ENCODE data around the gene RPS15.

Gene RPS15

DNA sequence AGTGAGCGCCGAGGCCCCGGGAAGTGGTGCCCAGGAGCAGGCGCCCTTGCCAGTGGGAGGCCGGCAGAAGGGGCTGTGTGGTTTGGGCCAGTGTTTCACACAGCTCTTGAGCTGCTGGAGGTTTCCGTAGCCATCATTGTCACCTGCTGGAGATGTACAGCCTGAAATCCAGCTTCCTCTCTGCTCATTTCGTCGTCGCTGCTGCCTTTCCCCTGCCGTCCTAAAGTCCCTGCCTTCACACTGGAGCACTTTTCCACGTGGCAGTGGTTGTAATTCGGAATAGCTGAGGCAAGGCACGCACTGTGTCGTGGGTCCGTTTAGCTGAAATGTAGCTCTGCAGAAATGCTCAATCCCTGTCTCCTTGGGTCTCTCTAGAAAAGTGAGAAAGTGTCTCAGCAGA is 17.6 kb upstream of the RPS15 start:
- no peak for DNase-seq

DNA sequence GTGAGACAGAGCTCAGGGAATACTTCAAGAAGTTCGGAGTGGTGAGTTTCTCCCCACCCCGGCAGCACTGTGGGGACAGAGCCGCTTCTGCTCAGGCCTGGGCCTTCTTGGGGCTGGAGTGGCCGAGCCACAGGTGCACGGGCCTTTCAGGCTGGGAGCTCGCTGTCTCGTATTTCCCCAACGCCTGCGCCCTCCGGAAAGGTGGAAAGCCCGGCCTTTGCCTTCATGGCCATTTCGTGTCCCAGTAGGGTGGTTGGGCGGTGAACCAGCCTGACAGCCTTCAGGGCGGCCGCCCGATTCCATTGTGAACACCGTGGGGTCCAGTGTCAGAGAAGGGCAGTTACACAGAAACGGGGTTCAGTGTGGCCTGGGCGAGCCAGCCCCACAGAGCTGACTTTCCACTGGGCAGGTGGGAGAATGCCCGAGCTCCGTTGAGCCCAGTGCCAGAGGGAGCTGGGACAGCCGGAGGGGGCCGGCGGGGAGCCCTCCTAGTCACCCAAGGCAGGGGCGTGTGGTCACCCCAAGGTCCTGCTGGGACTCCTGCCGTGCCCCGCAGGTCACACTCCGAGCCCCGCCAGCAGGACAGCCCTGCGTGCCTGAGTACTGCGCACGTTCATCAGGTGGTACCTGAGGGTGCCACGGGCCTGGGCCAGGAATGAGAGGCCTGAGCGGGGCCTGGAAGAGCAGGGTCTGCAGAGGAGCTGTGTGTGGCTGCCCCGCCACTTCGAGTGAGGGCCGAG is 16.8 kb upstream of the RPS15 start:
- no peak for DNase-seq

DNA sequence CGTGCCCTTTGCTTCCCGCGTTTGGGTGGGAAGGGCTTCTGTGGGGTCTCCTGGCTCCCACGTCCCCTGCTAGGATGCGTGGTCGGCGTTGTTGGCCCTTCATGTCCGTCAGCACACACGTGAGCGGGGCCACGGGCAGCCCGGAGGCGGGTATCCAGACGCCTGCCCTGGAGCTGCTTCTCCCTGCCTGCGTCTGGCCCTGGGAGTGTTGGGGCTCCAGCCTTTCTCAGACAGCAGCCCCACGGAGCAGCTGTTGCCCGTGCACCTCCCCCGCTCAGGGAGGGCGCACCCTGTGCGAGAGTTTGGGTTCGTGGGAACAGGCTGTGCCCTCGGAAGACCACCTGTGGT is 16.3 kb upstream of the RPS15 start:
- no peak for DNase-seq

DNA sequence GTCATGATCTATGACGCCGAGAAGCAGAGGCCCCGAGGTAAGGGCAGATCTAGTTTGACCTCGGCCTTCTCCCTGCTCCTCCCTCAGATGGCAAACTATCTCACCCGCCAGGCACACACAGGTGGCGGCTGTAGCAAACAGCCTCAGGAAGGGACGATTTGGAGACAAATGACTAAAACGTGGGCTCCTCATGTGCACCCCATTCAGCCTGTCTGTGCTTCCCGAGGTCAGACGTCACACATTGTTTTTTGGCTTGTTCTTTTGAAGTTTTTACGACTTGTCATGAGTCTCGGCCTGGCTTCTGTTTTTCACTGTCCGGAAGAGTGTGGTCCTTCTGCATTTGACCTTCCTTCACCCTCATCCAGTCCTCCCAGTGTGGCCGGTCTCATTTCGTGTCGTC is 15.8 kb upstream of the RPS15 start:
- no peak for DNase-seq

DNA sequence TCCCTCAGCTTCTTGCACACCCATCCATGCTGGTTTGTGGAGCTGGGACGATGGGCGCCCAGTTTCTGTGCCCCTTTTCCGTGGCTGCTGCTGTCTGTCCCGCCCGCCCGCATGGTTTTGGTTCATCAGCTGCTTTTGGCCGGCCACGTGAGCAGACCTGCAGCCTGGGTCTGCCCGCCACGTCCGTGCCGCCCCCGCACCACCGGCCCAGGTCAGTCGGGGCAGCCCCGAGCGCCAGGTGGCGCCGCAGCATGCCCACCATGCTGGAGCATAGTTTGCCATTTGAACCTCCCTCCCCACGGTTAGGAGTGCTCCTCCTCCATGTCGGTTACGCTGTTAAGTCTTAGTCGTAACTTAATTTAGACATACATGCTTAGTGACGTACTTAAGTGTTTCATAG is 15.3 kb upstream of the RPS15 start:
- DNase-seq, result no peak

DNA sequence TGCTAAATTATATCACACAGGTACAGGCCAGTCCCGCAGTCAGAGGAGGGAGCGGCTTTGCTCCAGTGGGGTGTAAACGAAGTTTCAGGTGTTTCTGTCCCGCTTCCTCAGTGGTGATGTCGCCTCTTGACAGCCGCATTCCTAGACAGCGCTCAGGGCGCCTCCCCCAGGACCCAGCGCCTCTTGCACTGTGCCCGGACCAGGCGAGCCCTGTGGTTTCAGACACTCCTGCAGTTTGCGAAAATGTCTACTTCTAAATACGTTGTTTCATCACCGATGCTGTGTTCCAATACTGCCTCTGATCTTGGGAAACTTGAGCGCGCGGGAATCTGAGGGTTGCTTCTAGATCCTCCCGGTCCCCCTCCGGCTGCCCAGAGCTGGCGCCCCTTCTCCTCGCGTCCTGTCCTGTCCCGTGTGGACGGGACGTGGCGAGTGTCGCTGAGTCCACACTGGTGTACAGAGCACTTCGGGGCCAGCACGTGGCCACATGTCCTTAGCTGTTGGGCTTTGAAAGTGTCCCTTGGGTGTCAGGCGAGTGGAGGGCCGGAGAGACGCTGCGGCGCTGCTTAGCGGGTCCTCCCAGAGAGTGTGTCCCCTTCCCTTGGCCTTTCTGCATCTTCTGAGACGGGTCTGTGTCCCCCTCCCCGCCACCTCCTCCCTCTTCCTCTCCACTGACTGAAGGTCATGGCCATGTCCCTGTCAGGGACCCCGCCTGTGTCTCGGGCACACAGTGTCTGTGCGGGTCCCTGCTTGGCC is 14.6 kb upstream of the RPS15 start:
- DNase-seq, result no peak

DNA sequence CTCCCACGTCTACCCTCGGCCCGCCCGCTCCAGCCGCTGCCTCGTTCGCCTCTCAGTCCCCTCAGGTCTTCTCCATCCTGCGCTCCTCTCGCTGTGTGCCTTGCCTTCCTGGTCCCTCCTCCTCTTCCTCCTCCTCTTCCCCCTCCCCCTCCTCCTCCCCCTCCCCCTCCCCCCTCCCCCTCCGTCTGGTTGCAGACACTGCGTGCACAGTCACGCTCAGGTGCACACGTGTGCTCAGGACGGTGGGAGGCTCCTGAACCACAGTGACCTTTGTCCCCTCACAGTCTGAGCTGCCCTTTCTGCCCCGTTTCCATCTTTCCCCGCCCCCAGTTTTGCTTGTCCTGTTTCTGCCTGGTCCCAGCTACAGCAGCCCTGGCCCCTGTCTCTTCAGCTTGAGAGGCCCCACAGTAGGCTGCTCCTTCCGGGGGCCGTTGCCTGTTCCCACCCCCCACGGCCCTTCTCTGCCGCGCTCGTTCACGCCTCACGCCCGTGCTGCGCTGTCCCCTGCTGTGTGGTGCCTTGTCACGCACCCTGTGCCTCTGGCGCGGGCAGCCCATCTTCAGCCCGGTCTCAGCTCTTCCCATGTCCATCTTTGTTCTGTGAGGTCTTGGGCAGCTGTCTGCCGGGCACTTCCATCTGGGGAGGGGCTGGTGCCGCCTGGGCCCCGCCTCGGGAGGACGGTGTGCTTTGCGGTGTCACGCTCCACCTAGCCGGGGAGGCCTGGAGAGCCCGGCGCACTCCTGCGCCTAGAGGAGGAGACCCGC is 13.8 kb upstream of the RPS15 start:
- DNase-seq, result no peak

DNA sequence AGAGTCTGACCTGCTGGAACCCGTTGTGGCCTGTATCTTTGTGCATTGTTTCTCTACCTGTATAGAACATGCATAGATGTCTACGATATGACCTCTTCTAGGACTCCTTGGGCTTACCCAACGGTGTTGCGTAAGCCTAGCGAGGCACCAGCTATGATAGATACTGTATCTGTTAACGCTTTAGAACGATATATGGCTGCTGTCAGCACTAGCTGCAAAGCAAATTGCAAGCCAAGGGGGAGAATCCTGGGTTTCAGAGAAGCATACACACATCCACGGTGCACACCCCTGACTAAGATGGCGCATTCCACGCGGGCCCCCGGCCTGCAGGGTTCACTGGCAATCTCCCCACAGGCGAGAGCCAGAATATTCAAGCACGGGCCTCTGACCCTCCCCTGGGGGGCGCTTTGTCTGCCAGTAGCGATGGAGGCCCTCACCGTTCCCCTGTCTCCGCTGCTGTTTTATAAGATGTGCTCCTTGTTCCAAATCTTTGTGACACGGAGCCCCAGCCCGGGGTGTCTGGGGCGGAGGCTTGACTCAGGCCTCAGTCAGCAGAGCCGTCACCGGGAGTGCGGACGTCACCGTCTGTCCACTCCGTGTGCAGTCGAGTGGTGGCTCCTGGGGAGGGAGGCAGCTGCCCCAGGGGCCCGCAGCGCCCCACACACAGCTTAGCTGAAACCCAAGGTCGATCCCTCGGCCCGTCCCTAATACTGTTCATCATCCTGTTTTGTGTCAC is 12.9 kb upstream of the RPS15 start:
- DNase-seq, result no peak

DNA sequence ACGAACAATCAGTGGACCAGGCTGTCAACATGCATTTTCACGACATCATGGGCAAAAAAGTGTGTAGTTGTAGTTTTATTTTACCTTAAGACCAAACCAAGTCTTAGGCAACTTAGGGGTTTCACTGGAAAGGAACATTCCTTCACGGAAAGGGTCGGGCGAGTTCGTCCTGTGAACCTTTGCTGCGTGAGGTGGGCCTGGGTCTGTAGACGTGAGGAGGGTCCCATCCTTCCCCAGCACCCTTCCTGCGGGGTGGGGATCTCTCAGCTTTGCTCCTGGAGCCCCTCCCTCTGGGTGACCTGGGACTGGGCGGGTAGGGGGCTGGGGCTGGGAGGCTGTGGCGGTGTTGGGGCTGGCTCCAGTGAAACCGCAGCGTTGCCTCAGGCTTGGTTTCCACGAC is 12.3 kb upstream of the RPS15 start:
- DNase-seq, result no peak

DNA sequence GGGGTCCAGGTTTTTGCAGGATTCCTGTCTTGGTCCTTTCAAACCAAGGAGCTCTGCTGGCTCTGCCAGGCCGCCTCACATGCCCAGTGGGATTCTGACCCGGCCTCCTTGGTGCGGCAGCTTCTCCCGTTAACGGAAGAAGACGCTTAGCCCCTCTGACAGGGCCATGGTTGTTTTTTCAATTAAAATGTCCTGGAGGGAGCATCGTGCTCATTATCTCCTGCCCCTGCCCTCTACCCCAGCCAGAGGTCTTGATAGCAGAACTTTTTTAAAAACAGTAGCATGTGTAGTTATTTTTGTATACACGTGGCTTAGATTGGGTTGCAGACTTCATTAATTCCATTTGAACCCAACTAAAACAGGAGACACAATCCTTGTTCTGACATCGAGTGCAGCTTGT is 11.5 kb upstream of the RPS15 start:
- DNase-seq, result no peak

DNA sequence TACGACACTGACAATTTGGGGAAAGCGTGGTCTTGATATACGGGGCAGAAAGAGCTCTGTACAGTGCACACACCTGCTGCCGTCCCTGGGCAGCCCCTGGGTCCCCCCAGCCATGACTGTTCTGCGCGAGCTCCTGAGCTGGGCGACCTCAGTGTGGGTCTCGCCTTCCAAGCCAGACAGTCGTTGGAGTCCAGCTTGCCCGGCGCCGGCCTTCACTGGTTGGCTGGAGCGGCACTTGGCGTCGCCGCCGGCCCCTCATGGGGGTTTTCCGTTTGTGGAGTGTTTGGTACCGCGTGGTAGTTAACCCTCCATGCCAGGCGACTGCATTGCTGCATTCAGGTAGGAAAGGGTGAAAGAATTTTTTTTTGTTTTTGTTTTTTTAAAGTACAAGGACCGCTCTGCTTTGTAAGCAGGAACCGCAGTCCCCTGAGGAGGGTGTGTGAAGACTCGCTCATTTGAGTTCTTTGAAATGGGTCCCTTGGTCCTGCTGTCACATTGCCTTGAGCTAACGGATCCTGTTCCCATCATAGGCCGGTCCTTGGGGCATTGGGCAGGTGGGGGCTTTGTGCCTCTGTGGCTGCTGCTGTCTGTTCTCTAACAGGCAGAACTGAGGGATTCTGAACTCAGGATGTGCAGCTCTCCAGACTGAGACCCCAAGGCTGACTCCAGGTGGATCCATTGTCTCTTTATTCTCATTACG is 10.8 kb upstream of the RPS15 start:
- no peak for DNase-seq

DNA sequence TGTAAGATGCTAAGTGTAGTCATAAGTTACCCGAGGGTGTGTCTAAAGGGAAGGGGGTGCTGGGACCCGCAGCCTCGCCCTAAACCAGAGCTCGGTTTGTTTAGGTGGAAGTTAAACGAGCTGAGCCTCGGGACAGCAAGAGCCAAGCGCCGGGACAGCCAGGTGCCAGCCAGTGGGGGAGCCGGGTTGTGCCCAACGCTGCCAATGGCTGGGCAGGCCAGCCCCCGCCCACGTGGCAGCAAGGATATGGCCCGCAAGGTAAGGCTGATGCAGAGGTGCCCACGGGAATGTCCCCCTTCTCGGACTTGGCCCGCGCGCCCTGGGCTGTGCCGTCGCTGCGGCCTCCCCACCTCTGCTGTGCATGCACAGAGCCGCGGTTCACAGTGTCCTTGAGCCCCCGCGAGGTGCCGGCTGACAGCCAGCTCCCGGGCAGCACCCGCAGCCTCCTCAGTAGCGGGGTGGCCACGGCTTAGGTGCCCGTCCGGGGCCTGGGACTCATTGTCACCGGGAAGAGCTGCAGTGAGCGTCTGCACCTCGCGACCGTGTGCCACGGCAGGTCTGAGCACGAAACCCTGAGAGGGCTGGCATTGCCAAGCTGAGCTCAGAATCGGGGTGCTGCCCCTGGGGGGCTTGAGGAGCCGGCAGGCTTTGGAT is 9.3 kb upstream of the RPS15 start:
- DNase-seq, result no peak

DNA sequence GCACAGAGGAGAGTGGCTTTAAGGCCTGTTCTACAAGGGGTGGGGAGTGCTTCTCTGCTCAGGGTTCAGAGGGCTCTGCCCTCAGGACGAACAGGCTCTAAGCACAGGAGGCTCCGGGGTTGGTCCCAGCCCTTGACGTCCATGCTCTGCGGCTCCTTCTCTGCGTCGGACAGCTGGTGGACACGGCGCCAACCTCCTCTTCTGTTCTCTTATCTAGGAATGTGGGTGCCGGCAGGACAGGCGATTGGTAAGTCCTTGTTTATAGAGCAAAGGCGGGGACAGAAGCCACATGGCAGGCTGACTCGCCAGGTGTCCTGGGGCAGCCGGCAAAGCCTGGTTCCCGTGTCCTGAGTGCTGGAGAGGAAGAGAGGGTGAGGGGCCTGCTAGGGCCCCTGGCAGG is 8.4 kb upstream of the RPS15 start:
- no peak for DNase-seq

DNA sequence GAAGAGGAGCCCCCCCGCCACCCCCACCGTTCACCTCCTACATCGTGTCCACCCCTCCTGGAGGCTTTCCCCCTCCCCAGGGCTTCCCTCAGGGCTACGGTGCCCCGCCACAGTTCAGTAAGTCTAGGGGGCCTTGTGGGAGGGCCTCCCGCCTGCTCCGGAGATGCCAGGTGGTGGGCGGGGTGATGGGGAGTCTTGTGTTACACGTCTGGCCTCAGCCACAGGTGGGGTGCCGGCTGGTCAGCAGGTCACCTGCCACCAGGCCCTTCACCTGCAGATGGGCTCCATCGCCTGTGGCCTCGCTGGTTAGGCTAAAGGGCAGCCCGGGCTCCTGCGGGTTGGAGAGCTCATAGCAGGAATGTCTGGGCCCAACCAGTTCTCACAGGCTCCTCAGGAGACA is 8.0 kb upstream of the RPS15 start:
- no peak for DNase-seq

DNA sequence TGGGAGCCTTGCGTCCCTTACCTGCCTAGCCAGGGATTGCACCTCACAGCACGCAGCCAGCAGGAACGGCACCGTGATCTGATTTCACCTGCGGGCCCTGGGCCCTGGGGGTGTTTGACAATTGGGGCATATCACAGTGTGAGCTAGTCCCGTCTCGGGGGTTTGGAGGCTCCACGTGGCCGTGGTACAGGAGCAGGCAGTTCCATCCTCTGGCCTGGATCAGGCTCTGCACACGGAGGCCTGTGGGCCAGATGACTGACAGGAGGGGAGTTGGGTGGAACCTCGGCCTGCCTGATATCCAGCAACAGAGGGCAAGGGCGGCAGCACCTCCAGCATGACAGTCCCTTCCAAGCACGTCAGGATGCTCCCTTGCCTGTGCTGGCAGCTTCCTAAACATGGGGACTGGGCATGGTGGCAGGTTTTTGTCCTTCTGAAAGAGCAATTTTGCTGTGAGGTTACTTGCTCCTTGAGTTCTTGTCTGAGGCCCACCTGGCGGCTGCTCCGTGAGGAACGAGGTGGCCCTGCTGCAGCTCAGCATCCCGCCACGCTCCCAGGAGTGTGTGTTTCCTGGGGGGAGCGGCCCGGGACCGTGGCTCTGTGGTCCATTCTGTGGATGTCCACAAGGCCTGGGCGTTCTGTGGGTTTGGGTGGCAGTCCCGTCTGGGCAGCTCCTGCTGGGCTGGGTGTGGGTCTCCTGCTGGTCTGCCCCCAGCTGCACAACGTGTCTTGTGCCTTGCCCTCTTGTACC is 6.3 kb upstream of the RPS15 start:
- no peak for DNase-seq

DNA sequence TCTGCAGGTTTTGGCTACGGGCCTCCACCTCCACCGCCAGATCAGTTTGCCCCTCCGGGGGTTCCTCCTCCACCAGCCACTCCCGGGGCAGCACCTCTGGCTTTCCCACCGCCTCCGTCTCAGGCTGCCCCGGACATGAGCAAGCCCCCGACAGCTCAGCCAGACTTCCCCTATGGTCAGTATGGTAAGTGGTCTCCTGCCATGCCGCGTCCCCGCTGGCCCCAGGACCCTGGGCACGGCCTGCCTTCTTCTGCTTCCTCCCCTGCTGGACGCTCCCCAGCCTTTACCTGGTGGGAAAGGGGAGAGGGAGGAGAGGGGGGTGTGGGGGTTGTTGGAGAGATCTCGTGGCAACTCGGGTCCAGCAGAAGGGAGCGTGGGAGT is 5.7 kb upstream of the RPS15 start:
- DNase-seq, result no peak

DNA sequence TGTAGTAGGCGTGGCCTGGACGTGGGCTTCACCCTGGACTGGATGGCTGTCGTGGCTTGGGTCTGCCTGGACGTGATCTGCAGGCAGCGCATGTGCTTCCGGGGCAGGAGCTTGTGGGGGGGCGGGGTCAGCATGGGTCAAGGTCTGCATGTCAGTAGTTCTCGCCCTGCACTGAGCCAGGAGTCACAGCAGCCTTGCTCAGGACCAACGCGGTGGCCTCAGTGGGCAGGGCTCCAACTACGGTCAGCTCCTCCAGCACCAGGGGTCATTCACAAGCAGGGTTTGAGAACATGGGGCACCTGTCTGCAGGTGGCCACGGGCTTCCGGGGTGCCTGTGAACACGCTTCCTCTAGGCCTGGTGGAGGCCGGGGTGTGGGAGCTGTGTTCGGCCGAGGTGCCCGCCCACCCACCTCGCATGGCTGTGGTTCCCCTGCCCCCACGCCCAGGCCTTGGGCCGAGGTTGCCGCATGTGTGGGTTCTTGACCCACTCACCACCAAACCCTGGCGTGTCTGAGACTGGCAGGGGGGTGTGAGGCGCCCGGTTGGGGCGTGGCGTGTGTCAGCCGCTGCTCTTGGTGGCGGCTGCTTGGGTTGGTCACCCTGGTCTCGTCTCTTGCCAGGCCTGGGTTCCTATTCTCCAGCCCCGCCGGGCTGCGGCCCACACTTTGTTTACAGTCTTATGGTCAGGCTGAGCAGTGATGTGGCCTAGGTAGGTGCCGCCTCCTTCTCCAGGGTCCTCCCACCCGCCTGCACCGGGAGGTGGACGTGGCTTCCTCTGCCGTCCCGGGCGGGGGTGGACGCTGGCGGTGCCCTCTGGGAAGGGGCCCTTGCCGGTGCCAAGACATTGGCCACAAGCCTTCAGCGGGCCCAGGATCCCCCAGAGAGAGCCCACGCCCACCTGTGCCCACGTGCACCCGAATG is 4.8 kb upstream of the RPS15 start:
- no peak for DNase-seq

DNA sequence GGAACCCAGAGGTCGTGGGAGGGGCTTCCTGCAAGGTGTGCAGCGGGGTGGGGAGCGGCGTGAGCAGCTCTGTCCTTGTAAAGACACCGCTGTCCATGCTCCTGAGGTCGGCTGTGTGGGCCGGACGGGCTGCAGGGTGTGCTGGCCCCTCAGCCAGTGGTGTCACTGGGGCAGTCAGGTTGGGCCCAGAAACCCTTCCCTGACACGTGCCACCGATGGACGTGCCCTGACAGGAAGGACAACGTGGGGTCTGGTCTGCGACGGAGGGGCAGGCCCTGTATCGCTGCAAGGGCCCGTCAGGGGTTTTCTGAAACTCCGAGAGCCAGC is 4.2 kb upstream of the RPS15 start:
- no peak for DNase-seq

DNA sequence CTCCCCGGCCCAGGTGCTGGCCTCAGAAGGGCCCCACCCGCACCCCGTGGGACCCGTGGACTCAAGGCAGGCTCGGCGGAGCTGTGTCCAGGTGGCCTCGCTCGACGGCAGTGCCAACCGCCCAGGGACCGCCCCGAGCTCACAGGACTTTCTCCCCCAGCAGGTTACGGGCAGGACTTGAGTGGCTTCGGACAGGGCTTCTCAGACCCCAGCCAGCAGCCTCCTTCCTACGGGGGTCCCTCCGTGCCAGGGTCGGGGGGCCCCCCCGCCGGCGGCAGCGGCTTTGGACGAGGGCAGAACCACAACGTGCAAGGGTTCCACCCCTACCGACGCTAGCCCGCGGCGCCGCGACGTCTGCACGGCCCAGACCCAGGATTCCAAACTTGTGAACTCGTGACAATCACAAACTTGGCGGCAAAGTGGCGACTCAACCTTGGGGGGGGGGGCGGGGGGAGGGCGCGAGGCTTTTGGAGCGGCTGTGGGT is 3.6 kb upstream of the RPS15 start:
- no peak for DNase-seq

DNA sequence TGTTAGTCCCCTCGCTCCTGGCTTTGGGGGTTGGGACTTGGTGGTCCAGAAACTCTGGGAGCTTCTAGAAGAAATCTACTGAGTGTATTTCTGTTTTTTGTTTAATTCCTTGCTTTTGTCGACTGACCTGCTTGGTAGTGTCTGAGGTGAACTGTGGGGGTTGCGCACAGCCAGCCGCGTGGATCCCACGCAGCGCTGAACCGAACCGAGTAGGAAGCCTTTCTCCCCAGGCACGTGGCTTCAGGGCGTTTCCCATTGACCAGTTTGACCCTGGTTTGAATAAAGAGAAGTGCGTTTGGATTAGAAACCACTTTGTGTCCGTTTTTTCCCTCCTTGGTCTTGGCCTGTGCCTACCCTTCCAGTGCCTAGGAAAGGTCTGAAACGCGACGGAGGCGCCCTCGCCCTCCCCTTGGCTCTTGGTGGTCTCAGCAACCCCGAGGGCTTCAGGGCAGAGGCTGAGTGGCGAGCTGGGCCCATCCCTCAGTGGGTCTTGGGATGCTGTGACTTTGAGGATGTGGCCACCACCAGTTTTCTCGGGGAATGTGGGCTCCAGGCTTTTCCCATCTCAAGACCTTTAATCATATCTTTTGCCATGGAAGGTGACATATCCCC is 2.7 kb upstream of the RPS15 start:
- no peak for DNase-seq
